Peyer's patch (tissue), 4 donors: Measurements from ENCODE around the gene KMT2D. TPM values are rescaled to one million over a fixed set of nuclear protein-coding genes. Genes with fewer than 3 reads are reported as not detected.
A peak's percentile ranks its signal among the peaks of the same experiment; 100 is the strongest.

Experiments
- DNase-seq, 3 donors: peaks; one replicate each; pipeline ENCODE4 v3.0.0-alpha.2; 2017 to 2019
- H3K27ac ChIP-seq, 4 donors: fragments of 200-600 bp; sonication (generic); one replicate each; pipeline ENCODE4 v1.5.1; 2016 to 2019
- H3K27me3 ChIP-seq, 2 donors: fragments of 200-600 bp; sonication (generic); one replicate each; pipeline ENCODE4 v1.5.1; 2019
- H3K36me3 ChIP-seq, 3 donors: fragments of 200-600 bp; sonication (generic); one replicate each; pipeline ENCODE4 v1.5.1; 2016 to 2019
- H3K4me1 ChIP-seq, 4 donors: fragments of 200-600 bp; sonication (generic); one replicate each; pipeline ENCODE4 v1.5.1; 2016 to 2019
- H3K4me3 ChIP-seq, 4 donors: fragments of 200-600 bp; sonication (generic); 1 replicate in 3 of 4; 2 replicates in 1 of 4; pipeline ENCODE4 v1.5.1; 2016 to 2019; ENCODE audit warnings: mild to moderate bottlenecking in 1 of 4
- H3K9me3 ChIP-seq, 4 donors: fragments of 200-600 bp; sonication (generic); one replicate each; pipeline ENCODE4 v1.5.1; 2016 to 2019; ENCODE audit warnings: mild to moderate bottlenecking in 1 of 4
- POLR2A ChIP-seq, 2 donors: fragments of 450-650 bp; IDR thresholded peaks; one replicate each; pipeline ENCODE4 v1.5.1; 2017; ENCODE audit warnings: antibody characterized with exemption in 2 of 2, mild to moderate bottlenecking in 2 of 2, moderate library complexity in 2 of 2
- total RNA-seq, 4 donors: library from RNA; depleted of rRNA; stranded (reverse); fragments of >200 nt; gene quantifications; one replicate each; pipeline ENCODE4 v1.1.0, GENCODE V29; 2016
- TF ChIP-seq, protein P1 (sequence below), 6 experiments: fragments of 450-650 bp in 4 of 6; fragments of 200-600 bp in 2 of 6; sonication (generic) in 1 of 6; IDR thresholded peaks; one replicate each; pipeline ENCODE4 v1.5.1; 2017 to 2019; ENCODE audit warnings: antibody characterized with exemption in 6 of 6, mild to moderate bottlenecking in 3 of 6, moderate library complexity in 1 of 6

Gene KMT2D
- total RNA-seq, 4 donors from 2014 or later: 126 to 161 (median 146) TPM

DNA sequence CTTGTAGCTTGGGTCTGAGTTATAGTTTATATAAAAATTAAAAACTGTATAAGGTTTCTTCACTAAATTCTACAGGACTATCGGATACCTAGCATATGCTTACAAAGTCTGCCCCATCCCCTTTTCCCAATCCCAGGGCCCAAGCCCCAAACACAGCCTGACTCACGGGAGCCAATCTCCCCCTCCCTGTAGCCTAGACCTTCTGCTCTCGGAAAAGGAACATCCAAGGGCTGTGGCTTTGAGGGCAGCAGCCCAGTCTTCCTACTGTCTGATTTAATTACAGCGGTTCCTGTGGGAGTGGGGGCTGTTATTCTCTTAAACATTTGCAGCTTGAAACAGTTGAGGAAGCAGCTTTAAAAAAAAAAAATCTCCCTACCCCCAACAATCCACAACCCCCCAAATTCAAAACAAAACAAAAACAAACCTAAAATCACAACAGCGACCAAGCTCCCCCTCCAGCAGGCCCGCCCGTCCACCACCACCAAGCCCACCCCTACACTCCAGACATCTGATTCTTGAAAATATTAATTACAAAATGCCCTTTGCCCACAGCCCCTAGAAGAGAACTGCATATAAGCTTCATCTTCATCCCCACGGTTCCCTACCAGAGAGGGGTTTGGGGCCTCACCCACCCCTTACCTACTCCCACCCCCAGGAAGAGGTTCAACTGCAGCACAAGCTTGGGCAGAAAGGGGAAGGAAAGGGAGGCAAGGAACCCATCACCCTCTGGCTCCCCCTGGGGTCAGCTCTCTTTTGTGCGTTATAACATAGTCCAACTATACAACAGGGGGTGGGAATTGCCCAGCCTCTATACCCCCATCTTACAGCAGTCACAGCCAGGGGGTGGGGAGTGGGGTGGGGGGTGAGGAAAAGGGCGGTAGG lies 40.9 kb downstream of the KMT2D start:
- TF ChIP-seq, protein P1, sequence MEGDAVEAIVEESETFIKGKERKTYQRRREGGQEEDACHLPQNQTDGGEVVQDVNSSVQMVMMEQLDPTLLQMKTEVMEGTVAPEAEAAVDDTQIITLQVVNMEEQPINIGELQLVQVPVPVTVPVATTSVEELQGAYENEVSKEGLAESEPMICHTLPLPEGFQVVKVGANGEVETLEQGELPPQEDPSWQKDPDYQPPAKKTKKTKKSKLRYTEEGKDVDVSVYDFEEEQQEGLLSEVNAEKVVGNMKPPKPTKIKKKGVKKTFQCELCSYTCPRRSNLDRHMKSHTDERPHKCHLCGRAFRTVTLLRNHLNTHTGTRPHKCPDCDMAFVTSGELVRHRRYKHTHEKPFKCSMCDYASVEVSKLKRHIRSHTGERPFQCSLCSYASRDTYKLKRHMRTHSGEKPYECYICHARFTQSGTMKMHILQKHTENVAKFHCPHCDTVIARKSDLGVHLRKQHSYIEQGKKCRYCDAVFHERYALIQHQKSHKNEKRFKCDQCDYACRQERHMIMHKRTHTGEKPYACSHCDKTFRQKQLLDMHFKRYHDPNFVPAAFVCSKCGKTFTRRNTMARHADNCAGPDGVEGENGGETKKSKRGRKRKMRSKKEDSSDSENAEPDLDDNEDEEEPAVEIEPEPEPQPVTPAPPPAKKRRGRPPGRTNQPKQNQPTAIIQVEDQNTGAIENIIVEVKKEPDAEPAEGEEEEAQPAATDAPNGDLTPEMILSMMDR (IDR thresholded peaks at IDR 0.05): peak in 1 of 6 experiments; percentile 30
- TF ChIP-seq POLR2A (IDR thresholded peaks at IDR 0.05): no peak
- peak in 1 of 3 donors; percentile 47 for DNase-seq
- Histone ChIP-seq H3K27me3 (no peaks in the 10 kb centered on the region), H3K4me1 (peaks cover 0 to 21% (median 2%) of the 10 kb centered on the region in 4 donors), H3K36me3 (peaks cover 0 to 37% (median 0%) of the 10 kb centered on the region in 3 donors), H3K4me3 (peak overlapping the region in 3 of 4 donors; percentile 57 to 82 (median 76)), H3K9me3 (no peaks in the 10 kb centered on the region), H3K27ac (peak overlapping the region; percentile 80 to 95 (median 92))

DNA sequence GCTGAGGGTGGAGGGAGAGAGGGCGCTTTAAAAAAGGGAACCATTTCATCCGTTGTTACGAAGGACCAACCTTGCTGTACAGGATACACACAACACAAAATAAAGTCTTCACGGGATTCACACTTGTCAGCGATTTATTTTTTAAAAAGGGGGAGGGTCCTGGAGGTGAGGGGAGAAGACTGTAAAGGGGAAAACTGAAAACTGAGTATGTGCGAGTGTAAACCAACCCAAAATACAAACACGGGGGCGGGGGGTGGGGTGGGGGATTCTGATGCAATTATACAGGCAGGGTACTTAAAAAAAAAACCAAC lies 41.5 kb downstream of the KMT2D start:
- TF ChIP-seq, protein P1 (IDR thresholded peaks at IDR 0.05): no peak
- no peak for TF ChIP-seq POLR2A (IDR thresholded peaks at IDR 0.05)
- peaks cover 0 to 31% (median 0%) of the 10 kb centered on the region in 3 donors for H3K36me3 ChIP-seq
- H3K27ac ChIP-seq: peak overlapping the region; percentile 80 to 95 (median 92)
- H3K4me1 ChIP-seq: peaks cover 0 to 21% (median 2%) of the 10 kb centered on the region in 4 donors
- DNase-seq: no peak
- H3K4me3 ChIP-seq: peak overlapping the region; percentile 57 to 89 (median 79)
- H3K9me3 ChIP-seq: no peaks in the 10 kb centered on the region
- H3K27me3 ChIP-seq: no peaks in the 10 kb centered on the region

- H3K27me3 ChIP-seq: no peaks in the 10 kb centered on the region
- TF ChIP-seq POLR2A (IDR thresholded peaks at IDR 0.05): peak; percentile 87 to 93
- TF ChIP-seq, protein P1 (IDR thresholded peaks at IDR 0.05): peak; percentile 29 to 47 (median 38)
- peak within 1 kb of the TSS; percentile 57 to 89 (median 79) for H3K4me3 ChIP-seq
- no peaks in the 10 kb centered on the region for H3K9me3 ChIP-seq
- H3K36me3 ChIP-seq: peaks cover 0 to 25% (median 0%) of the 10 kb centered on the region in 3 donors
- DNase-seq: peak; percentile 97 to 98 (median 97)
- peak within 1 kb of the TSS; percentile 80 to 95 (median 92) for H3K27ac ChIP-seq
- peaks cover 0 to 21% (median 2%) of the 10 kb centered on the region in 4 donors for H3K4me1 ChIP-seq
Observed at GRCh38 chr12:49018261-49019119, 42.1 kb downstream of the KMT2D start, which contains the start of gene PRKAG1. TSS of gene PRKAG1 (minus strand) at chr12:49018776. CDS start at chr12:49018740, 36 bp downstream.

DNA sequence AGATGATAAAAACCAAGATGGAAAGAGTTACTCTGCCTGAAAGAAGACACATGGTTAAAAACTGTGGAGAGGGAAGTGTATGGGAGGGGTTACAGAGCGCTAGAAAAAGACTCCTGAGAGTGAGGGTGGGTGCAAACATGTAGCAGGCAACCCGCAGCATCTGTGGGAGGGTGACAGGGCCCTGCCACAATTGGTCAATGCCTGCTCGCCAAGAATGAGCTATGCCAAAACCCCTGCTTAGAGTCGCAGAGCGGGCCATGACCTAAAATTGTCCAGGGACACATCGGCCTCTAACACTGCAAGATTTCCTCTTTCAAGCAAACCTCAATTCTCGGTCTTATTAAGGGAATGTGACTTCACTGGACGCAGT lies 42.7 kb downstream of the KMT2D start:
- no peak for TF ChIP-seq POLR2A (IDR thresholded peaks at IDR 0.05)
- TF ChIP-seq, protein P1 (IDR thresholded peaks at IDR 0.05): no peak
- H3K4me1 ChIP-seq: peaks cover 0 to 21% (median 2%) of the 10 kb centered on the region in 4 donors
- peak overlapping the region; percentile 80 to 95 (median 92) for H3K27ac ChIP-seq
- peak in 1 of 3 donors; percentile 53 for DNase-seq
- H3K36me3 ChIP-seq: peaks cover 0 to 22% (median 0%) of the 10 kb centered on the region in 3 donors
- H3K4me3 ChIP-seq: peak overlapping the region; percentile 57 to 89 (median 79)
- no peaks in the 10 kb centered on the region for H3K9me3 ChIP-seq
- no peaks in the 10 kb centered on the region for H3K27me3 ChIP-seq

DNA sequence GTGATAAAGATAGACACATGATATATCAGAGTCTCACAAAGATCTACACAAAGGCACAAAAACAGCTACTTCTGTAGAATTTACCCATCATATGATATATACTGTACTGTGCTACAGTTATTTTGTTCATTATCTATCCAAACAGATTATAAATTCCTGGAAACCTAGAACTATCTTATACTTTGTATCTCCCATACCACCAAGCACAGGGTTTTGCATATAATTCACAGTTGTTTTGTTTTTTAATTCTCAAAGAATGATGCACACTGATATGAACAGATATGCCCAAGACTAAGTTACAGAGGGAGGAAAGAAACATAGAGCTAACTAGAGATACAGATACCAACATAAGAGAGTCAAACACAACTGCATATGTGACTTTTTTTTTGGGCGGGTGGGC lies 45.4 kb downstream of the KMT2D start:
- Histone ChIP-seq H3K27me3 (no peaks in the 10 kb centered on the region), H3K4me3 (no peak overlapping the region), H3K36me3 (peaks cover 0 to 30% (median 0%) of the 10 kb centered on the region in 3 donors), H3K9me3 (no peaks in the 10 kb centered on the region), H3K4me1 (peaks cover 0 to 21% (median 2%) of the 10 kb centered on the region in 4 donors), H3K27ac (no peak overlapping the region)
- TF ChIP-seq POLR2A (IDR thresholded peaks at IDR 0.05): no peak
- TF ChIP-seq, protein P1 (IDR thresholded peaks at IDR 0.05): no peak
- DNase-seq: no peak
